GM19043 (cell line): Measurements from ENCODE around the gene USP5.
A peak's percentile ranks its signal among the peaks of the same experiment; 100 is the strongest.

Experiments
- ATAC-seq: cut with Tn5 transposase; IDR thresholded peaks from one replicate; pipeline ENCODE4 v1.9.1; 2021; ENCODE audit warnings: low read depth; ENCODE audit not compliant: unreplicated experiment

The USP5 gene

DNA sequence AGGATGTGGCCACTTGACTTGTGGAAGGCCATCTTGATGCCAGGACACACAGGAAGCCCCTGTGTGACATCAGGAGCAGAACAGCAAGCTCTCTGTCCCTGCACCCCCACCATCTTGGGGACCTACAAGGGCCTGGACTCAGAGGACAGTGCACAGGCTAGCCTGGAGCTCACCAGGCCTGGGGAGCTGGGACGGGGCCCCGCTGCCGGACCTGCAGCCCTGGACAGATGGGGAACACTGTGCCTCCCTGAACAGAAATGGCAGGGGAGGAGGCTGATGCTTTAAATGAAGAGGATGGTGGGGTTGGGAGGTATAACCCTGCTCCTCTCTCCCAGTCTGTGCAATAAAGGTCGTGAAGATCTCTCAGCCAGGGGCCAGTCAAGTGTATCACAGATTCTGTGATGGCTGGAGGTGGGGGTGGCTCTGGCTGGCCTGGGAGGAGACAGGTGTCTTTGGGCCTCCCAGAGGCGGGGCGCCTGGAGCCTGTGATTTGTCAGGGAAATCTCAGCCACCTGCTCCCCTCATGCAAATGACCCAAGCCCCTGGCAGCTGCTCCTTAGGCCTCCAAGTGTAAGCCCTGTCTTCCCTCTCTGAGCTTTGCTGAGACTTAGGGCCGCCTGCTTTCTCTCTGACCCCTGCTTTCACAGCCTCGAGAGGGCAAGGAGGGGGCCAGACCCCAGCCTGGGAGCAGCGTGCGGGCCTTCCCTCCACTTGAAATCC lies 12.3 kb upstream of the USP5 start:
- peak; percentile 80 for ATAC-seq

DNA sequence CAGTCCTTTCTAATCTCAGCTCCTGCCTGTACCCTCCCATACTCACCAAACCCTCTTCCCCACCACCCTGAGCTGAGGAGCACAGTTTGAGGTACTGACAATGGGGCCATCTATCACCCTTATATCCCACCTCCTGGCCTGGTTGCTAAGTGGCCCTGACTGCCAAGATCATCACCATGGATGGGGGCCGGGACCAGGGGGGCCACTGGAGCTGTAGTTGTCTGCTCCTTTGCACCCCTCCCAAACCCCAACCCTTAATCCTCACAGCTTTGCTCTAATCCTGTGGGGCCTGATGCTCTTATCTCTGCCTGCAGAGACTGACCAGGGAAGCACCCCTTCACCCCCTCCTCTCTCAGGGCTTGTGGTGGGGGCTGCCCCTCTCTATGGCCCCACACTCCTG lies 11.6 kb upstream of the USP5 start:
- ATAC-seq, result no peak

GRCh38 chr12:6840761-6841515 lies 11.0 kb upstream of the USP5 start, which contains the start of gene GNB3:
Gene GNB3 (plus strand): TSS chr12:6840925. CDS start chr12:6841288, 363 bp downstream.
- no peak for ATAC-seq

GRCh38 chr12:6842075-6842474 lies 9.9 kb upstream of the USP5 start:
- ATAC-seq, result no peak

- no peak for ATAC-seq
Measured at GRCh38 chr12:6843118-6843902, 8.6 kb upstream of the USP5 start.

GRCh38 chr12:6845395-6845794 lies 6.6 kb upstream of the USP5 start:
- ATAC-seq, result no peak

DNA sequence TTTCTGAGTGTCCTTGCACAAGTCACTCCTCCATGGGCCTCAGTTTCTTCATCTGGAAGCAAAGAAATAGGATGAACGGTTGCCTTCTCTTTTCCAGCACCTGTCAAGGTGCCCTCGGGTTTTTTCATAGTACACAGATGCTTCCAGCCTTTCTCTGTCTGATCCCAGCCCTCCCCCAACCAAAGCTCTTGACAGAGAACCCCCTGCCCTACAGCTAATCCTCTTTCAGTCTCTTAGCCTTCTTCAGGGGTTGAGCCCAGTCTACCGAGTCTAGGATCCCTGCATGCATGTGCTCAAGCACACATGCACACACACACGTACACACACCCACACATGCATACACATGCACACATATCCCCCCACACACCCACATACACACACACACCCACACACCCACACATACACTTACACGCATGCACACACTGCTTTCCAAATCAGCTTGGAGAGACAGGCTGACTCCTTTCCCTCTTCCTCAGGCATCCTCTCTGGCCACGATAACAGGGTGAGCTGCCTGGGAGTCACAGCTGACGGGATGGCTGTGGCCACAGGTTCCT lies 5.6 kb upstream of the USP5 start:
- no peak for ATAC-seq

DNA sequence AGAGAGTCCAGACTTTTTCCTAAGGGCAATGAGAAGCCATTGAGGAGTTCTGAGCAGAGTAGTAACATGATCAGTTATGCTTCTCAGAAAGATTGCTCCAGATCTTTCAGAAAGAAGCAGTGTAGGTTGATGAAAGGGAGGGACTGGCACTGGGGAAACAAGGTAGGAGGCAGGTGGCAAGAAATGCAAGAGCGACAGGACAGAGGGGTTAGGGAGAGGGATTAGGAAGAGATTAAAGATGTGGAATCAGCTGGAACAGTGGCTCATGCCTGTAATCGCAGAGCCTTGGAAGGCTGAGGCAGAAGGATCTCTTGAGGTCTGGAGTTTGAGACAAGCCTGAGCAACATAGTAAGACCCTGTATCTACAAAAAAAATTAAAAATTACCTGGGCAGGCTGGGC lies 4.3 kb upstream of the USP5 start:
- ATAC-seq, result no peak

- ATAC-seq, result no peak
Measured at GRCh38 chr12:6849427-6849826, 2.5 kb upstream of the USP5 start.

DNA sequence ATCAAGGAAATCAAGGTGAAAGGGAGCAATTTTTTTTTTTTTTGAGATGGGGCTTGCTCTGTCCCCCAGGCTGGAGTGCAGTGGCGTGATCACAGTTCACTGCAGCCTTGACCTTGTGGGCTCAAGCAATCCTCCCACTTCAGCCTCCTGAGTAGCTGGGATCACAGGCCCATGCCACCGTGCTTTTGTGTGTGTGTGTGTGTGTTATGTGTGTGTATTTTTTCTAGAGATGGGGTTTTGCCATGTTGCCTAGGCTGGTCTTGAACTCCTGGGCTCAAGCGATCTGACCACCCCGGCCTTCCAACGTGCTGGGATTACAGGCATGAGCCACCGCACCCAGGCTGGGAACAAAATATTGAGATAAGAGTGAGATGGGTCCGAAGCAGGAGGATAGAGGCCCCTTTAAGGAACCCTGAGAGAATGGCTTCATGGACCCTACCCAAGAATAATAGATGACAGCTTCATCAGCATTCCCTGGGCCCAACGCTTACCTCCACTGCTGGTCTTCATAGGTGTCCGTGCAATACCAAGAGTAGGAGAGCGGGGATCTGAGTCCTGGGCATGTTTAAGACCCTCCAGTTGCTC lies 1.9 kb upstream of the USP5 start:
- ATAC-seq, result no peak

DNA sequence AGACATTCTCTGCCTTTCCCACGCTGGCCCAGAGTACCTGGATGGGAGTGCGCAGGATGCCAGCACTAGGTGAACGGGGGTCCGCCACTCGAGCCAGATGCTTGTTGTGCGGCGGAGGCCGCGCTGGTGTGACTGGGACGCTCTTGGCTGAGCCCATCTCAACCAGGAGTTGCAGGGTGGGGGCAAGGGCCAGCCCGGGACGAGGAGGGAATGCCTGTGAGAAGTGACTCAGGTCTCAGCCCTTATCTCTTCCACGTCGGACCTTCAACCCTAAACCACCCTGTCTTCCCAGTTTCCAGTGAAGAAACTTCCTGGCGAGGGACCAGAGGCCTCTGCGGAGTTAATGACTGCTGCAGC lies 1.2 kb upstream of the USP5 start:
- ATAC-seq, result no peak

- ATAC-seq, result peak; percentile 51
Measured at GRCh38 chr12:6851153-6851920, 613 bp upstream of the USP5 start, which contains the start of gene CDCA3. Gene CDCA3 (minus strand): TSS chr12:6851286. CDS start chr12:6850952, 334 bp downstream.

GRCh38 chr12:6852651-6853354 lies 853 bp downstream of the USP5 start:
- no peak for ATAC-seq

- no peak for ATAC-seq
Measured at GRCh38 chr12:6853626-6854025, 1.7 kb downstream of the USP5 start.

DNA sequence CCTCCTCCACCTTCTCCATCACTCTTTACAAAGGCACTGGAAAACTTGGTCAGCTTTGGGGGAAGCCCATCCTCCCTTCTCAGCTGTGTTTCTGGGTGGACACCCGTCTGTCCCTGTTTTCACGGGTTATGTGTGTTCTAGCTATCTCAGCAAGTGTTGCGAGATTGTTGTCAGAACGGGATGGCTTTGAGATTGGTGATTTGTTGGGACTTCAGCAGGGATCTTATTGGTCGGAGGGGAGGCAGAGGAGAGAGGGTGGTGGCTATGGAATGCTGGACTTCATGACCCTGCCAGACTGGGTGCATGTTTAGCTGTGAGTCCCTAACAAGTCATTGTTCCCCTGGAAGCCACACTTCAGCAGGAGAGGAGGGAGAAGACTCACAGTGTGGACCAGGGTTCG lies 2.1 kb downstream of the USP5 start:
- ATAC-seq, result no peak

DNA sequence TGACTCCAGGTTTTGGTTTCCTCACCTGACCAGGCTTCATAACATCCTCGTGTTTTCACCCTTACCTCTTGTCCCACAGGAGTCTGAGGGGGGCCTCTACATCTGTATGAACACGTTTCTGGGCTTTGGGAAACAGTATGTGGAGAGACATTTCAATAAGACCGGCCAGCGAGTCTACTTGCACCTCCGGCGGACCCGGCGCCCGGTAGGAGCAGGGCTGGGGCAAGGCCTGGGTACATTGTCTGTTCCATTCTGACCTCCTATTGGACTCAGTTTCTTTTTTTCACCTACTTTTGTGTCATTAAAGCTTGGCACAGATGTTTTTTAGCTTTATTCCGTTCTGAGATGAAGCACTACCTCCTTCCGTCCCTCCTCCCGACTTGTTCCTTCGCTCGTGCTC lies 3.4 kb downstream of the USP5 start:
- ATAC-seq, result no peak

GRCh38 chr12:6858799-6859198 lies 6.8 kb downstream of the USP5 start:
- ATAC-seq, result no peak

GRCh38 chr12:6860116-6860515 lies 8.2 kb downstream of the USP5 start:
- no peak for ATAC-seq

DNA sequence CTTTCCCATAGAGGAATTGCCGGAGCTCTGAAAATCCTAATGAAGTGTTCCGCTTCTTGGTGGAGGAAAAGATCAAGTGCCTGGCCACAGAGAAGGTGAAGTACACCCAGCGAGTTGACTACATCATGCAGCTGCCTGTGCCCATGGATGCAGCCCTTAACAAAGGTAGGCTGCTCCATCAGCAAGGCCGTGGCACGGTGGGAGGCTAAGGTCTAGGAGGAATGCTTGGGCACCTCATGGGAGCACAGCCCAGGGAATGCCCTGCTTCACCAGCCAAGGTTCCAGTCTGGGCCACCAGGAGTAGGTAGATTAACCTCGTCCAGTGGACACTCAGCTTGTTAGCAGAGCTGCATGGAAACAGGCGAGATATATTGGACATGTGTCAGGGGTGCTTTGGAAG lies 9.0 kb downstream of the USP5 start:
- ATAC-seq, result no peak
